ENCODE results near the gene DIP2A.

DNA sequence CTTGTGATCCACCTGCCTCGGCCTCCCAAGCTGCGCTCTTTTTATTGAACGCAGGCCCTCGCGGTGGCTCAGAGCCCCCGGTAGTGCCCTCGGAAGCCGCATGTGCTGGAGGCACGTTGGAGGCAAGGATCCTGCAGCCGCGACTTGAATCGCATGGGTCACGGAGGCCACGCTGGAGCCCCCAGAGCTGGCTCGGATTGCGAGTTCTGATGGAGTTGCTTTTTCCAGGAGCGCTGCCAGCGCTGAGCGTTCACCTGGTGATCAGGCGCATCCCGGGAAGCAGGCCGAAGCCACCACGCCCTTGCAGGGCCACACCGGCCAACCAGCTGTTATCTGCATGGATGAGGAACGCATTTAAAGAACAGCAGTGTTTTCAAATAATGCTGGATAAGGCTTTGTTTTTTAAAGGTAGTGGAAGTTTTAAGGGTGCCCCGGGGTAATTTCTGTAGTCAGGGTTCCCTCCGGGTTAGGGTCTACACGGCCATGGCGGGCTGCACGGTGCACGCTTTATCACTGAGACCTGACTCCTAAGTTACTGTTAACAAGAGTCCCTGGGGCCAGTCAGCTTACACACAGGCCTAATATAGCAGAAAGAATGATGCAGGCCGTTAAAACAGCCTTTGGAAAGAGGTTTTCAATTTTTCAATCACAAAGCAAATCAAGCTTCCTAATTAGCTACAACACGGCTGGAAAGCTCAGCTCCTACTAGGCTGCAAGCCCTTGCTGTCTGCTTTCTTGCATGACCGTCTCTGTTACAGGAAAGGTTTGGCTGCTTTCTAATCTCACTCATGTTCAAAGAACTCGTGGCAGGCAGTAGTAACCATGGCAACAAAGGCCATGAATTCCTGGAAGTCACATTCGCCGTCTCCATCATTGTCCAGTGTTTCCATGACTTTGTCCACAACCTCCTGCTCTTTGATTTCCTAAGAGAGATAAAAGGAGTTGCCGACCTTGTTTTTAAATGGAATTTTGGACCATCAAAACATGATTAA is 140.2 kb downstream of the DIP2A start:
- TF ChIP-seq, protein P1, sequence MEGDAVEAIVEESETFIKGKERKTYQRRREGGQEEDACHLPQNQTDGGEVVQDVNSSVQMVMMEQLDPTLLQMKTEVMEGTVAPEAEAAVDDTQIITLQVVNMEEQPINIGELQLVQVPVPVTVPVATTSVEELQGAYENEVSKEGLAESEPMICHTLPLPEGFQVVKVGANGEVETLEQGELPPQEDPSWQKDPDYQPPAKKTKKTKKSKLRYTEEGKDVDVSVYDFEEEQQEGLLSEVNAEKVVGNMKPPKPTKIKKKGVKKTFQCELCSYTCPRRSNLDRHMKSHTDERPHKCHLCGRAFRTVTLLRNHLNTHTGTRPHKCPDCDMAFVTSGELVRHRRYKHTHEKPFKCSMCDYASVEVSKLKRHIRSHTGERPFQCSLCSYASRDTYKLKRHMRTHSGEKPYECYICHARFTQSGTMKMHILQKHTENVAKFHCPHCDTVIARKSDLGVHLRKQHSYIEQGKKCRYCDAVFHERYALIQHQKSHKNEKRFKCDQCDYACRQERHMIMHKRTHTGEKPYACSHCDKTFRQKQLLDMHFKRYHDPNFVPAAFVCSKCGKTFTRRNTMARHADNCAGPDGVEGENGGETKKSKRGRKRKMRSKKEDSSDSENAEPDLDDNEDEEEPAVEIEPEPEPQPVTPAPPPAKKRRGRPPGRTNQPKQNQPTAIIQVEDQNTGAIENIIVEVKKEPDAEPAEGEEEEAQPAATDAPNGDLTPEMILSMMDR (IDR thresholded peaks at IDR 0.05), result no peak
- no peak for TF ChIP-seq POLR2A (IDR thresholded peaks at IDR 0.05)
